H1 (cell line): Measurements from ENCODE around the gene KIF26B.

ENCODE experiments used
- CTCF ChIP-seq, 3 experiments: IDR thresholded peaks; 1 replicate in 2 of 3; 2 replicates in 1 of 3; pipeline versions ENCODE4 v1.5.1 to v1.6.1; 2011; ENCODE audit warnings: low read length in 3 of 3, mild to moderate bottlenecking in 3 of 3, inconsistent platforms in 2 of 3, low read depth in 1 of 3, moderate library complexity in 1 of 3; ENCODE audit not compliant: insufficient read depth in 1 of 3; ENCODE audit errors: control extremely low read depth in 1 of 3
- EP300 ChIP-seq, 2 experiments: IDR thresholded peaks; 1 replicate in 1 of 2; 2 replicates in 1 of 2; pipeline ENCODE4 v1.6.1; 2011 to 2012; ENCODE audit warnings: low read depth in 2 of 2, low read length in 2 of 2, mild to moderate bottlenecking in 2 of 2, borderline replicate concordance in 1 of 2, inconsistent platforms in 1 of 2, moderate library complexity in 1 of 2
- EZH2 ChIP-seq: fragments of 200-600 bp; sonication (generic); IDR thresholded peaks from 2 replicates; pipeline ENCODE4 v1.7.1; 2012; ENCODE audit warnings: low read depth, mild to moderate bottlenecking, moderate library complexity, low read length, inconsistent platforms; ENCODE audit not compliant: severe bottlenecking
- FOSL1 ChIP-seq: IDR thresholded peaks from 2 replicates; pipeline ENCODE4 v1.6.1; 2011; ENCODE audit warnings: mild to moderate bottlenecking, low read depth, low read length, moderate library complexity; ENCODE audit not compliant: insufficient read depth
- JUN ChIP-seq: IDR thresholded peaks from 2 replicates; pipeline ENCODE4 v1.6.1; 2011; ENCODE audit warnings: low read depth, mild to moderate bottlenecking, improper control_type of control experiment, low read length
- POLR2A ChIP-seq, 2 experiments: IDR thresholded peaks; 1 replicate in 1 of 2; 2 replicates in 1 of 2; pipeline ENCODE4 v1.6.1; 2011; ENCODE audit warnings: low read depth in 2 of 2, low read length in 2 of 2, mild to moderate bottlenecking in 2 of 2; ENCODE audit errors: control extremely low read depth in 1 of 2
- POLR2AphosphoS5 ChIP-seq: IDR thresholded peaks from 2 replicates; pipeline ENCODE4 v1.6.1; 2011; ENCODE audit warnings: low read depth, low read length
- RAD21 ChIP-seq, 2 experiments: IDR thresholded peaks in 1 of 2; conservative IDR thresholded peaks in 1 of 2; 2 replicates each; pipeline ENCODE4 v1.6.1; 2011; ENCODE audit warnings: low read depth in 2 of 2, low read length in 2 of 2, improper control_type of control experiment in 1 of 2, inconsistent platforms in 1 of 2, mild to moderate bottlenecking in 1 of 2, moderate library complexity in 1 of 2
- SP1 ChIP-seq: IDR thresholded peaks from 2 replicates; pipeline ENCODE4 v1.6.1; 2011; ENCODE audit warnings: low read depth, low read length
- TAF1 ChIP-seq: IDR thresholded peaks from 2 replicates; pipeline ENCODE4 v1.6.1; 2011; ENCODE audit warnings: mild to moderate bottlenecking, low read depth, low read length

- no peak for TF ChIP-seq TAF1
- TF ChIP-seq POLR2A (IDR thresholded peaks at IDR 0.05; ENCODE audit: control extremely low read depth in 1 of 2, low read depth in 2 of 2, low read length in 2 of 2), result no peak
- no peak for TF ChIP-seq EZH2
- no peak for TF ChIP-seq JUN
- TF ChIP-seq FOSL1, result no peak
- no peak for TF ChIP-seq CTCF (IDR thresholded peaks at IDR 0.05; ENCODE audit: control extremely low read depth in 1 of 3, insufficient read depth in 1 of 3, low read depth in 1 of 3, low read length in 3 of 3)
- TF ChIP-seq POLR2AphosphoS5, result no peak
- no peak for TF ChIP-seq EP300 (IDR thresholded peaks at IDR 0.05; ENCODE audit: borderline replicate concordance in 1 of 2, low read depth in 2 of 2, low read length in 2 of 2)
- no peak for TF ChIP-seq SP1
- no peak for TF ChIP-seq RAD21 (IDR thresholded peaks at IDR 0.05 in 1 of 2, conservative IDR thresholded peaks at IDR 0.05 in 1 of 2; ENCODE audit: low read depth in 2 of 2, low read length in 2 of 2)
Measured at GRCh38 chr1:245583081-245583480, 428.3 kb downstream of the KIF26B start.
